Measurements from ENCODE around the gene NTMT1. TPM values are rescaled to one million over a fixed set of nuclear protein-coding genes. Genes with fewer than 3 reads are reported as not detected.

Gene NTMT1
- total RNA-seq, 1 experiment from 2014 or later: 50.2 TPM

GRCh38 chr9:129606161-129607026 lies 19.6 kb upstream of the NTMT1 start:
- POLR2A ChIA-PET (ENCODE audit: unreplicated experiment): interaction anchor here (0.6 kb wide), 1 partner anchor 9 kb away, joined by 4 read pairs; no protein-coding TSS in a partner anchor
- no peaks in the 10 kb centered on the region for H3K79me2 ChIP-seq (ENCODE audit: low read length)
- no peaks in the 10 kb centered on the region for H3F3A ChIP-seq (ENCODE audit: low read length, unreplicated experiment)
- no peak overlapping the region for H3K27ac ChIP-seq (ENCODE audit: low read length)
- DNase-seq (no peak), ATAC-seq (no peak)
- no peaks in the 10 kb centered on the region for H3K27me3 ChIP-seq (ENCODE audit: low read length)
- peaks cover 8% of the 10 kb centered on the region; the same call in 1 of the 2 replicates for H3K4me1 ChIP-seq (ENCODE audit: insufficient read depth, low read length)
- H4K20me1 ChIP-seq (ENCODE audit: low read length): no peaks in the 10 kb centered on the region
- H2AFZ ChIP-seq (ENCODE audit: low read length): no peak overlapping the region
- H3K9me2 ChIP-seq (replicated peaks; ENCODE audit: low read length): no peaks in the 10 kb centered on the region
- H3K9me3 ChIP-seq (ENCODE audit: low read length): no peaks in the 10 kb centered on the region
- BruUV-seq (replicated peaks): no TSS peak
- H3K4me2 ChIP-seq (ENCODE audit: low read length): no peak overlapping the region
- no peaks in the 10 kb centered on the region for H3K36me3 ChIP-seq (ENCODE audit: low read depth, low read length)
- no peak overlapping the region for H3K4me3 ChIP-seq (ENCODE audit: low read length)
- TF ChIP-seq EZH2phosphoT487 (IDR thresholded peaks at IDR 0.05; ENCODE audit: borderline replicate concordance, low read length) (no peak), EZH2 (IDR thresholded peaks at IDR 0.05; ENCODE audit: low read length, unreplicated experiment) (no peak), CTCF (conservative IDR thresholded peaks at IDR 0.05; ENCODE audit: low read depth, low read length) (no peak)
- H3K9ac ChIP-seq (ENCODE audit: low read length): no peak overlapping the region
- intact Hi-C loops (cut with micrococcal nuclease): no loop called here
- CTCF ChIA-PET: no interaction called here

GRCh38 chr9:129607027-129607387 lies 19.0 kb upstream of the NTMT1 start:
- DNase-seq (no peak), ATAC-seq (no peak)
- Histone ChIP-seq H3K36me3 (ENCODE audit: low read depth, low read length) (no peaks in the 10 kb centered on the region), H3K79me2 (ENCODE audit: low read length) (no peaks in the 10 kb centered on the region), H3K4me2 (ENCODE audit: low read length) (no peak overlapping the region), H3F3A (ENCODE audit: low read length, unreplicated experiment) (no peaks in the 10 kb centered on the region), H4K20me1 (ENCODE audit: low read length) (no peaks in the 10 kb centered on the region), H2AFZ (ENCODE audit: low read length) (no peak overlapping the region), H3K27me3 (ENCODE audit: low read length) (no peaks in the 10 kb centered on the region), H3K9me2 (replicated peaks; ENCODE audit: low read length) (no peaks in the 10 kb centered on the region), H3K9ac (ENCODE audit: low read length) (no peak overlapping the region), H3K4me3 (ENCODE audit: low read length) (no peak overlapping the region), H3K4me1 (ENCODE audit: insufficient read depth, low read length) (peaks cover 8% of the 10 kb centered on the region; the same call in 1 of the 2 replicates), H3K9me3 (ENCODE audit: low read length) (no peaks in the 10 kb centered on the region), H3K27ac (ENCODE audit: low read length) (no peak overlapping the region)
- CTCF ChIA-PET: no interaction called here
- intact Hi-C loops (cut with micrococcal nuclease): no loop called here
- BruUV-seq (replicated peaks): TSS peak; percentile 71
- TF ChIP-seq EZH2 (IDR thresholded peaks at IDR 0.05; ENCODE audit: low read length, unreplicated experiment) (no peak), EZH2phosphoT487 (IDR thresholded peaks at IDR 0.05; ENCODE audit: borderline replicate concordance, low read length) (no peak), CTCF (conservative IDR thresholded peaks at IDR 0.05; ENCODE audit: low read depth, low read length) (no peak)
- POLR2A ChIA-PET (ENCODE audit: unreplicated experiment): no interaction called here

Data from PC-3 (cell line).